ENCODE measurements around the gene TMA16. TPM values are rescaled to one million over a fixed set of nuclear protein-coding genes. Genes with fewer than 3 reads are reported as not detected.

Gene TMA16
- total and polyA plus RNA-seq, 2 experiments from 2014 or later: 26.0 to 26.6 TPM

- Histone ChIP-seq H3K9me2 (ENCODE audit: insufficient read depth) (no peaks in the 10 kb centered on the region), H3K9ac (no peak overlapping the region), H3K79me2 (ENCODE audit: insufficient read depth) (no peaks in the 10 kb centered on the region), H3K36me3 (ENCODE audit: low read depth) (no peaks in the 10 kb centered on the region), H2AFZ (no peak overlapping the region), H3F3A (ENCODE audit: insufficient read depth) (no peaks in the 10 kb centered on the region), H3K4me3 (no peak overlapping the region), H3K4me1 (ENCODE audit: insufficient read depth) (no peaks in the 10 kb centered on the region), H3K9me3 (ENCODE audit: low read depth) (no peaks in the 10 kb centered on the region), H3K27me3 (replicated peaks; ENCODE audit: insufficient read depth) (peaks cover 9% of the 10 kb centered on the region), H3K27ac (no peak overlapping the region), H4K20me1 (ENCODE audit: insufficient read depth) (no peaks in the 10 kb centered on the region), H3K4me2 (ENCODE audit: unreplicated experiment) (no peak overlapping the region)
- in situ Hi-C loops (cut with MboI): no loop called here
- WGBS, 2 experiments (ENCODE audit: low coverage in 1 of 2, low lambda C conversion rate in 2 of 2, missing lambda C conversion rate in 2 of 2): 78 to 79% methylated on average over 2 of the region's 2 CpGs
- no peak for DNase-seq
- TF ChIP-seq EZH2 (IDR thresholded peaks at IDR 0.05; ENCODE audit: insufficient read depth, poor library complexity, severe bottlenecking) (no peak), EZH2phosphoT487 (IDR thresholded peaks at IDR 0.05; ENCODE audit: insufficient read depth, low read depth) (no peak)
These were observed 68.0 kb downstream of the TMA16 start for GRCh38 chr4:163562496-163562895.

- Histone ChIP-seq H2AFZ (no peak overlapping the region), H3F3A (ENCODE audit: insufficient read depth) (no peaks in the 10 kb centered on the region), H3K27ac (no peak overlapping the region), H3K9me2 (ENCODE audit: insufficient read depth) (no peaks in the 10 kb centered on the region), H3K9me3 (ENCODE audit: low read depth) (no peaks in the 10 kb centered on the region), H3K9ac (no peak overlapping the region), H3K4me1 (ENCODE audit: insufficient read depth) (no peaks in the 10 kb centered on the region), H4K20me1 (ENCODE audit: insufficient read depth) (no peaks in the 10 kb centered on the region), H3K4me3 (no peak overlapping the region), H3K36me3 (ENCODE audit: low read depth) (no peaks in the 10 kb centered on the region), H3K27me3 (replicated peaks; ENCODE audit: insufficient read depth) (peaks cover 9% of the 10 kb centered on the region), H3K4me2 (ENCODE audit: unreplicated experiment) (no peak overlapping the region), H3K79me2 (ENCODE audit: insufficient read depth) (no peaks in the 10 kb centered on the region)
- 56 to 57% methylated on average over 6 of the region's 6 CpGs for WGBS, 2 experiments (ENCODE audit: low coverage in 1 of 2, low lambda C conversion rate in 2 of 2, missing lambda C conversion rate in 2 of 2)
- DNase-seq: no peak
- no peak for TF ChIP-seq EZH2 (IDR thresholded peaks at IDR 0.05; ENCODE audit: insufficient read depth, poor library complexity, severe bottlenecking)
- no peak for TF ChIP-seq EZH2phosphoT487 (IDR thresholded peaks at IDR 0.05; ENCODE audit: insufficient read depth, low read depth)
- in situ Hi-C loops (cut with MboI): no loop called here
These were observed 69.1 kb downstream of the TMA16 start for GRCh38 chr4:163563592-163563991.

GRCh38 chr4:163564221-163564720 is 69.8 kb downstream of the TMA16 start:
- H2AFZ ChIP-seq: no peak overlapping the region
- peaks cover 9% of the 10 kb centered on the region for H3K27me3 ChIP-seq (replicated peaks; ENCODE audit: insufficient read depth)
- H3K9me3 ChIP-seq (ENCODE audit: low read depth): no peaks in the 10 kb centered on the region
- no peak for DNase-seq
- no peaks in the 10 kb centered on the region for H3K4me1 ChIP-seq (ENCODE audit: insufficient read depth)
- H3K36me3 ChIP-seq (ENCODE audit: low read depth): no peaks in the 10 kb centered on the region
- H3K4me3 ChIP-seq: no peak overlapping the region
- no peak overlapping the region for H3K4me2 ChIP-seq (ENCODE audit: unreplicated experiment)
- 61 to 71% methylated on average over 2 of the region's 2 CpGs for WGBS, 2 experiments (ENCODE audit: low coverage in 1 of 2, low lambda C conversion rate in 2 of 2, missing lambda C conversion rate in 2 of 2)
- TF ChIP-seq EZH2phosphoT487 (IDR thresholded peaks at IDR 0.05; ENCODE audit: insufficient read depth, low read depth) (no peak), EZH2 (IDR thresholded peaks at IDR 0.05; ENCODE audit: insufficient read depth, poor library complexity, severe bottlenecking) (no peak)
- no peaks in the 10 kb centered on the region for H4K20me1 ChIP-seq (ENCODE audit: insufficient read depth)
- no peak overlapping the region for H3K9ac ChIP-seq
- H3K79me2 ChIP-seq (ENCODE audit: insufficient read depth): no peaks in the 10 kb centered on the region
- H3F3A ChIP-seq (ENCODE audit: insufficient read depth): no peaks in the 10 kb centered on the region
- H3K27ac ChIP-seq: no peak overlapping the region
- no peaks in the 10 kb centered on the region for H3K9me2 ChIP-seq (ENCODE audit: insufficient read depth)
- in situ Hi-C loops (cut with MboI): no loop called here

- no peak overlapping the region for H3K27ac ChIP-seq
- no peak for DNase-seq
- H3K4me1 ChIP-seq (ENCODE audit: insufficient read depth): no peaks in the 10 kb centered on the region
- TF ChIP-seq EZH2 (IDR thresholded peaks at IDR 0.05; ENCODE audit: insufficient read depth, poor library complexity, severe bottlenecking) (no peak), EZH2phosphoT487 (IDR thresholded peaks at IDR 0.05; ENCODE audit: insufficient read depth, low read depth) (no peak)
- peaks cover 9% of the 10 kb centered on the region for H3K27me3 ChIP-seq (replicated peaks; ENCODE audit: insufficient read depth)
- H3K9me2 ChIP-seq (ENCODE audit: insufficient read depth): no peaks in the 10 kb centered on the region
- H2AFZ ChIP-seq: no peak overlapping the region
- no peak overlapping the region for H3K9ac ChIP-seq
- no peaks in the 10 kb centered on the region for H3K79me2 ChIP-seq (ENCODE audit: insufficient read depth)
- no peaks in the 10 kb centered on the region for H4K20me1 ChIP-seq (ENCODE audit: insufficient read depth)
- H3K36me3 ChIP-seq (ENCODE audit: low read depth): no peaks in the 10 kb centered on the region
- 1 to 2% methylated on average over 5 of the region's 5 CpGs for WGBS, 2 experiments (ENCODE audit: low coverage in 1 of 2, low lambda C conversion rate in 2 of 2, missing lambda C conversion rate in 2 of 2)
- H3K4me2 ChIP-seq (ENCODE audit: unreplicated experiment): no peak overlapping the region
- H3K4me3 ChIP-seq: no peak overlapping the region
- no peaks in the 10 kb centered on the region for H3K9me3 ChIP-seq (ENCODE audit: low read depth)
- in situ Hi-C loops (cut with MboI): no loop called here
- H3F3A ChIP-seq (ENCODE audit: insufficient read depth): no peaks in the 10 kb centered on the region
These were observed 71.0 kb downstream of the TMA16 start for GRCh38 chr4:163565226-163566135.

Measured in GM23248 (cell line).